GM18951 (cell line): ENCODE measurements around the gene KLF6.

Source experiments
- POLR2A ChIP-seq: IDR thresholded peaks from 4 replicates; pipeline ENCODE4 v1.6.1; 2011; ENCODE audit warnings: mild to moderate bottlenecking; ENCODE audit not compliant: insufficient read length, insufficient read depth; ENCODE audit errors: extremely low read depth
- in situ Hi-C: fragments of 300-500 bp; cut with MboI; formaldehyde crosslinking; loops from one replicate; pipeline ENCODE4 v1.12.0; 2022; ENCODE audit warnings: low sequenced_read_pairs, mixed read lengths, inconsistent platforms; ENCODE audit not compliant: unreplicated experiment

Gene KLF6

GRCh38 chr10:3784510-3785250, at the start of gene KLF6:
Gene KLF6 (minus strand): TSS chr10:3785209. CDS start chr10:3785014, 195 bp downstream.
- no peak for TF ChIP-seq POLR2A
- in situ Hi-C loops: no loop called here

GRCh38 chr10:3834404-3834803, 49.4 kb upstream of the KLF6 start:
- in situ Hi-C loops: no loop called here
- no peak for TF ChIP-seq POLR2A

GRCh38 chr10:3833046-3833445, 48.0 kb upstream of the KLF6 start:
- no peak for TF ChIP-seq POLR2A
- in situ Hi-C loops: no loop called here

DNA sequence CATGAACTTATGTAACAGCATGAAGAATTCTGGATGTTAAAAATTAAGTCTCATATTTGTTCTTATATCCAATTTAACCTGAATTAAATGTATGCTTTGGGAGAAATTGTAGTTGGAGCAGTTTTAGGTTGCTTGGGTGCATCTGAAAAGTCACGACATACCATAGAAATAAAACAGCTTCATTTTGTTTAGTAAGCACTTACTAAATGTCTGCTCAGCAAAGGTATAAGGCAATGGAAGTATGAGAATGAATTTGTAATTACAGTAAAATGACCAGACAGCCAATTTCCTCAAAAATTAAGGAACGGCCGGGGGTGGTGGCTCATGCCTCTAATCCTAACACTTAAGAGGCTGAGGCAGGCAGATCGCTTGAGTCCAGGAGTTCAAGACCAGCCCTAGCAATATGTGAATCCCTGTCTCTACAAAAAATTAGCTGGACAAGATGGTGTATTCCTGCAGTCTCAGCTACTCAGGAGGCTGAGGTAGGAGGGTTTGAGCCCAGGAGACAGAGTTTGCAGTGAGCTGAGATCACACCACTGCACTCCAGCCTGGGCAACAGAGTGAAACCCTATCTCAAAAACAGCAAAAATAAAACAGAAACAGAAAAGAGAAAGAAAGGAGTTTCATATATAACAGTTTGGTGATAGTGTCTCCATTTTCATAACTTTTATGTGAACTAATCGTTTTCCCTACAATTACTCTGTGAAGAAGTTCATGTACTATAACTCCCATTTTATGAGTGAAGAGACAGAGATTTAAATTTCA, 47.2 kb upstream of the KLF6 start:
- in situ Hi-C loops: no loop called here
- no peak for TF ChIP-seq POLR2A

DNA sequence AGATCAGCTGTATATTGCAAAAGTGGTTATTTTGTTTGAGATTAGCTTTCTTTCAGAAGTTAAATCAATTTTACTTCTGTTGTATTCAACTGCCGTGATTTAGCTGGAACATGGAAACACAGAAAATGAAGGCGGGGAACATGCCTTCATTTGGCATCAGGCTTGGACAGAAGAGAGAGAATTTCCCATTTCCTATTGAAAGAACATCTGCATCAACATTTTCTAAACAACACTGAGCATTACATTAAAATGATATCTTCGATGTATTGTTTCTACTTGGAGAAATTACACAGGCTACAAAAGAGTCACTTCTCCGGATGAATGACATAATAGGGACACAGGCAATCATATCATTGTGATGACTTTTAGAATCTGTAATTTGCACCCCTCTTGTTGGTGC, 46.6 kb upstream of the KLF6 start:
- in situ Hi-C loops: no loop called here
- no peak for TF ChIP-seq POLR2A

DNA sequence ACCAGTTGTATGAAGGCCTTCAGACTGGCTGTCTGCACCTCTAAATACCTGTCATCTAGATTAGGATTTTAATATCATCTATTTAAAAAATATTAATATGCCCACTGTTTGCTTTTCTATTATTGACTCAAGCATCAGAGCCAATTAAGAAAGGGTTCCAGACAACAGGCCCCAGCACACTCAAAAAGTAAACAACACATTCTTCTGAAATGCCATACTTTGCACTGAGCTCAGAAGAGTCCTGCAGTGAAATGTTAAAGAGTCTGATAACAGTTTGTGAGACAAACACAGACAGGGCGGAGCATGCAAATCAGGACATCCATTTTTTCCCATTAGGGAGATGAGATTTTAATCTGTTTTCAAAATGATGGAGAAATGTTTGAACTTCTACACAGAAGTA, 45.9 kb upstream of the KLF6 start:
- in situ Hi-C loops: no loop called here
- TF ChIP-seq POLR2A: no peak

DNA sequence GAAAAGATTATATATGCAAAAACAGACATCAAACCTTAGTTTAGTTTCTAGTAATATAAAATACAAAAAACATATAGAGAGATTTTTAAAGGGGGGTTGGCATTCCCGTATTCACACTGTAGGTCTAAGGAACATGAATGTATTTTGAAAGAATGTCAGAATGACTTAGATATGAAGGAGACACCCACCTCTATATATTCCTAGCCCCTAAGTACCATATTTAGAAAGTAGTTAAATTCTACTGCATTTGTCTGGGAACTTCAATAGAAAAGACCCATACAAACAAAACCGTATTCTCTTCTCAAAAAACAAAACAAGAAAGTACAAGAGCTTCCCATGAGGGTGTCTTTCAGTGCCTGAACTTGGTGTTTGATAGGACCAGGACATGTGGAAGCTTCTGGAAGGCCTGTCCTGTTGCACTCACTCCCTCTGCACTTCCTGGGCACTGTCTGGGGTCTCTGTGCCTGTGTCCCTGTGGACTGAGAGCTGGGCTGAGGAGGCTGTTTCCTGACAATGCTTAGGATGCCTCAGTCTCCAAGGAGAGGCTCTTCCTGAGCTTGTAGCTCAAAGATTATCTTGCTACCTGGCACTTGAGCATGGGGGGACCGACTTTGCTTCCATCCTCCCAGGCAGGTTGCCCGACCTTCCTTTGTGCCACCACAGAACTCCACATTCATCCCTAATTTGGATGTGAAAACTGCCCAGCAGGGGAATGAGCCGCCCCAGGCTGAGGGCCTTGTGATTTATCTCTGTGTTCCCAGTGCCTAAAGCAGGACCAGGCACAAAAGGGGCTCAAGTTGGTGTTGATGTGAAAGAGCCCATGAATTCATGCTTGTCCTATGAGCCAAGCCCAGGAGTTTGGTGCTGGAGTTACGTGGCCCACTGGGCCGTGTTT, 44.4 kb upstream of the KLF6 start:
- in situ Hi-C loops: no loop called here
- no peak for TF ChIP-seq POLR2A

GRCh38 chr10:3828404-3829155, 43.6 kb upstream of the KLF6 start:
- TF ChIP-seq POLR2A: no peak
- in situ Hi-C loops: no loop called here

GRCh38 chr10:3827768-3828403, 42.9 kb upstream of the KLF6 start:
- in situ Hi-C loops: no loop called here
- no peak for TF ChIP-seq POLR2A

GRCh38 chr10:3827266-3827665, 42.3 kb upstream of the KLF6 start:
- TF ChIP-seq POLR2A: no peak
- in situ Hi-C loops: no loop called here

- no peak for TF ChIP-seq POLR2A
- in situ Hi-C loops: no loop called here
These were observed 40.9 kb upstream of the KLF6 start for GRCh38 chr10:3825862-3826351.

GRCh38 chr10:3825244-3825643, 40.2 kb upstream of the KLF6 start:
- in situ Hi-C loops: no loop called here
- no peak for TF ChIP-seq POLR2A
